IMR-90 (cell line): Measurements from ENCODE around the gene SIRT2. TPM values are rescaled to one million over a fixed set of nuclear protein-coding genes. Genes with fewer than 3 reads are reported as not detected.

Experiments used
- ATAC-seq: fragments of 200-7000 bp; cut with Tn5 transposase; 2 replicates; pipeline ENCODE4 v1.9.1; 2020; ENCODE audit warnings: low read depth, mild to moderate bottlenecking, moderate library complexity
- BruUV-seq: library from RNA; stranded (reverse); fragments of 400-500 nt; replicated peaks from 2 replicates; lab custom pipeline; 2021; lab: Mats Ljungman, UMichigan
- CTCF ChIA-PET: fragments of 300-600 bp; formaldehyde crosslinking; extraction: SDS; loops from one replicate; lab custom pipeline; 2021; ENCODE audit warnings: antibody characterized with exemption; lab: Yijun Ruan, JAX
- POLR2A ChIA-PET: fragments of 300-600 bp; sonication (Branson Sonifier 250); formaldehyde crosslinking; loops from one replicate; lab custom pipeline; 2022; ENCODE audit warnings: antibody characterized with exemption; ENCODE audit not compliant: unreplicated experiment; lab: Charles Lee
- DNase-seq: peaks from one replicate; pipeline ENCODE4 v3.0.0; 2013
- H2AFZ ChIP-seq: replicated peaks from 2 replicates; pipeline ENCODE3; 2013; ENCODE audit warnings: low read length, mild to moderate bottlenecking; ENCODE audit not compliant: poor library complexity
- H2AK5ac ChIP-seq: 2 replicates; pipeline ENCODE4 v1.6.1; 2013; ENCODE audit warnings: low read depth, low read length, inconsistent platforms
- H2AK9ac ChIP-seq: replicated peaks from 2 replicates; pipeline ENCODE3; 2013; ENCODE audit warnings: mild to moderate bottlenecking, low read depth, low read length, moderate library complexity; ENCODE audit not compliant: poor library complexity
- H2BK120ac ChIP-seq: 2 replicates; pipeline ENCODE4 v1.6.1; 2013; ENCODE audit warnings: low read depth, low read length, inconsistent platforms
- H2BK15ac ChIP-seq: 3 replicates; pipeline ENCODE4 v1.6.1; 2013; ENCODE audit warnings: low read depth, low read length, inconsistent platforms
- H2BK20ac ChIP-seq: 2 replicates; pipeline ENCODE4 v1.6.1; 2013; ENCODE audit warnings: low read depth, mild to moderate bottlenecking, inconsistent platforms, low read length, moderate library complexity
- H2BK5ac ChIP-seq: 2 replicates; pipeline ENCODE4 v1.6.1; 2013; ENCODE audit warnings: mild to moderate bottlenecking, low read depth, low read length, inconsistent platforms; ENCODE audit not compliant: poor library complexity, severe bottlenecking
- H3K14ac ChIP-seq: replicated peaks from 2 replicates; pipeline ENCODE4 v1.6.1; 2013; ENCODE audit warnings: low read depth, low read length, inconsistent platforms
- H3K18ac ChIP-seq: 2 replicates; pipeline ENCODE4 v1.6.1; 2013; ENCODE audit warnings: low read depth, low read length, control low read depth
- H3K23ac ChIP-seq: 2 replicates; pipeline ENCODE4 v1.6.1; 2013; ENCODE audit warnings: low read depth, low read length, inconsistent platforms
- H3K27ac ChIP-seq: 2 replicates; pipeline ENCODE4 v1.5.1; 2013; ENCODE audit warnings: mild to moderate bottlenecking, control low read depth, low read length; ENCODE audit not compliant: insufficient read depth
- H3K27me3 ChIP-seq: 2 replicates; pipeline ENCODE4 v1.6.1; 2013; ENCODE audit warnings: low read length; ENCODE audit not compliant: control insufficient read depth, insufficient read depth
- H3K36me3 ChIP-seq: 2 replicates; pipeline ENCODE4 v1.6.1; 2013; ENCODE audit warnings: low read length, mixed read lengths; ENCODE audit not compliant: control insufficient read depth, insufficient read depth
- H3K4ac ChIP-seq: 2 replicates; pipeline ENCODE4 v1.6.1; 2013; ENCODE audit warnings: low read depth, low read length, inconsistent platforms
- H3K4me1 ChIP-seq: 2 replicates; pipeline ENCODE4 v1.6.1; 2013; ENCODE audit warnings: low read length, mixed read lengths; ENCODE audit not compliant: control insufficient read depth, insufficient read depth
- H3K4me2 ChIP-seq: 2 replicates; pipeline ENCODE4 v1.6.1; 2013; ENCODE audit warnings: low read depth, mild to moderate bottlenecking, control low read depth, low read length, moderate library complexity
- H3K4me3 ChIP-seq: 2 replicates; pipeline ENCODE4 v1.5.1; 2013; ENCODE audit warnings: low read depth, mild to moderate bottlenecking, control low read depth, low read length, moderate library complexity; ENCODE audit not compliant: insufficient read depth
- H3K56ac ChIP-seq: 2 replicates; pipeline ENCODE4 v1.6.1; 2013; ENCODE audit warnings: low read length, inconsistent platforms; ENCODE audit not compliant: insufficient read depth; ENCODE audit errors: extremely low read depth
- H3K79me1 ChIP-seq, 2 experiments: 2 replicates each; pipeline ENCODE4 v1.6.1; 2013; ENCODE audit warnings: low read length in 2 of 2, inconsistent platforms in 1 of 2, low read depth in 1 of 2
- H3K9ac ChIP-seq: 2 replicates; pipeline ENCODE4 v1.6.1; 2013; ENCODE audit warnings: low read depth, low read length, control low read depth
- H3K9me1 ChIP-seq: 2 replicates; pipeline ENCODE4 v1.6.1; 2013; ENCODE audit warnings: low read length, inconsistent platforms; ENCODE audit not compliant: insufficient read depth
- H3K9me3 ChIP-seq: 2 replicates; pipeline ENCODE4 v1.6.1; 2013; ENCODE audit warnings: low read length; ENCODE audit not compliant: control insufficient read depth, insufficient read depth
- H4K20me1 ChIP-seq: 2 replicates; pipeline ENCODE4 v1.6.1; 2013; ENCODE audit warnings: low read length, inconsistent platforms; ENCODE audit not compliant: insufficient read depth
- H4K5ac ChIP-seq: 2 replicates; pipeline ENCODE4 v1.6.1; 2013; ENCODE audit warnings: mild to moderate bottlenecking, low read depth, low read length, control low read depth
- H4K8ac ChIP-seq, 2 experiments: 2 replicates each; pipeline ENCODE4 v1.6.1; 2013; ENCODE audit warnings: low read depth in 2 of 2, low read length in 2 of 2, control low read depth in 1 of 2, inconsistent platforms in 1 of 2
- H4K91ac ChIP-seq: 2 replicates; pipeline ENCODE4 v1.6.1; 2013; ENCODE audit warnings: low read depth, low read length, inconsistent platforms; ENCODE audit not compliant: insufficient read depth
- CEBPB ChIP-seq: IDR thresholded peaks from 2 replicates; pipeline ENCODE4 v1.6.1; 2012; ENCODE audit warnings: low read depth, low read length, improper control_type of control experiment
- CTCF ChIP-seq: conservative IDR thresholded peaks from 2 replicates; pipeline ENCODE4 v1.5.1; 2012; ENCODE audit warnings: mild to moderate bottlenecking, low read depth, low read length, improper control_type of control experiment
- ELK1 ChIP-seq: fragments of 150-350 bp; IDR thresholded peaks from 2 replicates; pipeline ENCODE4 v1.6.1; 2016; ENCODE audit warnings: low read depth, mild to moderate bottlenecking, low read length, moderate library complexity, borderline replicate concordance
- FOS ChIP-seq: fragments of 150-350 bp; IDR thresholded peaks from 2 replicates; pipeline ENCODE4 v1.6.1; 2016; ENCODE audit warnings: low read depth, low read length
- MAFK ChIP-seq: IDR thresholded peaks from 2 replicates; pipeline ENCODE4 v1.6.1; 2012; ENCODE audit warnings: low read depth, low read length, improper control_type of control experiment
- MXI1 ChIP-seq: IDR thresholded peaks from 2 replicates; pipeline ENCODE4 v1.6.1; 2012; ENCODE audit warnings: low read depth, mild to moderate bottlenecking, low read length, moderate library complexity, borderline replicate concordance
- NFE2L2 ChIP-seq: fragments of 150-350 bp; IDR thresholded peaks from 2 replicates; pipeline ENCODE4 v1.6.1; 2016; ENCODE audit warnings: low read depth, mild to moderate bottlenecking, low read length
- POLR2A ChIP-seq: IDR thresholded peaks from 2 replicates; pipeline ENCODE4 v1.6.1; 2012; ENCODE audit warnings: mild to moderate bottlenecking, low read depth, low read length
- RAD21 ChIP-seq: IDR thresholded peaks from 2 replicates; pipeline ENCODE4 v1.6.1; 2012; ENCODE audit warnings: low read length, improper control_type of control experiment
- RCOR1 ChIP-seq: IDR thresholded peaks from 2 replicates; pipeline ENCODE4 v1.6.1; 2012; ENCODE audit warnings: mild to moderate bottlenecking, low read length, improper control_type of control experiment; ENCODE audit not compliant: insufficient replicate concordance
- RFX5 ChIP-seq: IDR thresholded peaks from 2 replicates; pipeline ENCODE4 v1.8.0; 2012; ENCODE audit warnings: low read depth, mild to moderate bottlenecking, low read length, moderate library complexity
- SMC3 ChIP-seq: fragments of 150-350 bp; IDR thresholded peaks from 2 replicates; pipeline ENCODE4 v1.6.1; 2016; ENCODE audit warnings: low read depth, mild to moderate bottlenecking, antibody characterized with exemption, low read length, moderate library complexity
- USF2 ChIP-seq: fragments of 150-350 bp; IDR thresholded peaks from 2 replicates; pipeline ENCODE4 v1.6.1; 2017; ENCODE audit warnings: mild to moderate bottlenecking, antibody characterized with exemption, low read length, low read depth
- WGBS, 2 experiments: methylation state at CpG; one replicate each; pipeline versions ENCODE4 v1.1.5 to v1.1.7; 2013; ENCODE audit warnings: missing lambda C conversion rate in 2 of 2; ENCODE audit not compliant: insufficient read length in 1 of 2; ENCODE audit errors: extremely low coverage in 2 of 2; 5-methylcytosine and 5-hydroxymethylcytosine counted together
- dilution Hi-C: fragments of 300-500 bp; cut with HindIII; formaldehyde crosslinking; loops from one replicate; pipeline ENCODE4 v1.14.3; 2018; ENCODE audit warnings: low sequenced_read_pairs; ENCODE audit not compliant: unreplicated experiment
- in situ Hi-C: fragments of 300-500 bp; cut with MboI; formaldehyde crosslinking; loops from 3 replicates; pipeline ENCODE4 v1.14.3; 2019; ENCODE audit warnings: low sequenced_read_pairs, inconsistent platforms, mixed read lengths
- intact Hi-C: fragments of 100-400 bp; cut with micrococcal nuclease; formaldehyde crosslinking; loops from 2 replicates; pipeline ENCODE4 v1.10.0; 2022
- polyA plus RNA-seq, 3 experiments: library from polyadenylated mRNA; depleted of rRNA; stranded (reverse); fragments of >200 nt; gene quantifications; 2 replicates each; pipeline ENCODE4 v1.2.3, GENCODE V29; 2012; ENCODE audit warnings: low replicate concordance in 1 of 3
- total RNA-seq: library from RNA; depleted of rRNA; stranded (reverse); fragments of >200 nt; gene quantifications from 2 replicates; pipeline ENCODE4 v1.2.3, GENCODE V29; 2012

The SIRT2 gene
- total and polyA plus RNA-seq, 2 of the 4 experiments (the other 2 are of a cell fraction): 43.0 to 50.0 TPM

- no peaks in the 10 kb centered on the region for H3K9me3 ChIP-seq
- CTCF ChIA-PET: interaction anchor here (0.5 to 1.6 kb wide), 14 partner anchors 8 to 530 kb away, joined by 3 to 9 read pairs (median 4); partner anchors contain the start of genes CCER2, FAM98C, NFKBIB and SIRT2
- POLR2A ChIA-PET: no interaction called here
- peak within 1 kb of the TSS; percentile 97 for H3K56ac ChIP-seq
- dilution Hi-C loops: no loop called here
- H2AK9ac ChIP-seq: peak within 1 kb of the TSS; percentile 92
- ATAC-seq (peak; percentile 89), DNase-seq (peak; percentile 92)
- peaks cover 3% of the 10 kb centered on the region; the same call in 1 of the 2 replicates for H3K9me1 ChIP-seq
- peaks cover 29 to 57% of the 10 kb centered on the region in 2 experiments; a peak in 3 of 4 replicates for H3K79me1 ChIP-seq
- BruUV-seq: TSS peak; percentile 52
- H3K4me1 ChIP-seq: no peaks in the 10 kb centered on the region
- H3K27me3 ChIP-seq: no peaks in the 10 kb centered on the region
- peak within 1 kb of the TSS; percentile 94 for H2BK5ac ChIP-seq
- H3K27ac ChIP-seq: peak within 1 kb of the TSS; percentile 95
- H3K18ac ChIP-seq: peak within 1 kb of the TSS; percentile 83
- H3K4me2 ChIP-seq: peak within 1 kb of the TSS; percentile 94
- peak within 1 kb of the TSS; percentile 75; the same call in 1 of the 3 replicates for H2BK15ac ChIP-seq
- intact Hi-C loops: loop anchor here (1.0 to 5.0 kb wide), 4 partner anchors 79 to 415 kb away; partner anchors contain the start of gene ACTN4
- in situ Hi-C loops: loop anchor here (10.0 to 25.0 kb wide), 2 partner anchors 305 to 518 kb away; partner anchors contain the start of gene FAM98C
- H2BK20ac ChIP-seq: peak within 1 kb of the TSS; percentile 14; the same call in 1 of the 2 replicates
- H2BK120ac ChIP-seq: peak within 1 kb of the TSS; percentile 77
- H3K4ac ChIP-seq: peak within 1 kb of the TSS; percentile 94
- H3K23ac ChIP-seq: peak within 1 kb of the TSS; percentile 69
- H4K8ac ChIP-seq: peak within 1 kb of the TSS; percentile 84 to 97
- peak within 1 kb of the TSS; percentile 99 for H2AFZ ChIP-seq
- H3K9ac ChIP-seq: peak within 1 kb of the TSS; percentile 96
- peak within 1 kb of the TSS; percentile 87 for H4K5ac ChIP-seq
- peaks cover 15% of the 10 kb centered on the region for H3K36me3 ChIP-seq
- no peaks in the 10 kb centered on the region; the same call in 1 of the 2 replicates for H4K20me1 ChIP-seq
- WGBS, 2 experiments: 4% methylated on average over 40 of the region's 49 CpGs; no CpG with 5 or more reads in 1 of the 2 experiments
- H3K4me3 ChIP-seq: peak within 1 kb of the TSS; percentile 75
- peak within 1 kb of the TSS; percentile 93 for H3K14ac ChIP-seq
- peak within 1 kb of the TSS; percentile 95 for H4K91ac ChIP-seq
- peak within 1 kb of the TSS; percentile 81 for H2AK5ac ChIP-seq
- TF ChIP-seq RFX5: no peak
- TF ChIP-seq MAFK: no peak
- peak; percentile 45 for TF ChIP-seq MXI1
- peak; percentile 70 for TF ChIP-seq CEBPB
- no peak for TF ChIP-seq FOS
- peak; percentile 71 for TF ChIP-seq RAD21
- no peak for TF ChIP-seq ELK1
- TF ChIP-seq RCOR1: peak; percentile 39
- peak; percentile 99 for TF ChIP-seq CTCF
- peak; percentile 81 for TF ChIP-seq SMC3
- no peak for TF ChIP-seq USF2
- peak; percentile 5; the same call in 1 of the 2 replicates for TF ChIP-seq NFE2L2
- TF ChIP-seq POLR2A: peak; percentile 84
Observed at GRCh38 chr19:38929929-38930775, 30.7 kb upstream of the SIRT2 start, which contains the start of gene SARS2. Gene SARS2, minus strand, starts transcription at chr19:38930763. Its CDS starts 27 bp downstream, at chr19:38930736.
